ENCODE results near the gene ZNF200.

The ZNF200 gene

DNA sequence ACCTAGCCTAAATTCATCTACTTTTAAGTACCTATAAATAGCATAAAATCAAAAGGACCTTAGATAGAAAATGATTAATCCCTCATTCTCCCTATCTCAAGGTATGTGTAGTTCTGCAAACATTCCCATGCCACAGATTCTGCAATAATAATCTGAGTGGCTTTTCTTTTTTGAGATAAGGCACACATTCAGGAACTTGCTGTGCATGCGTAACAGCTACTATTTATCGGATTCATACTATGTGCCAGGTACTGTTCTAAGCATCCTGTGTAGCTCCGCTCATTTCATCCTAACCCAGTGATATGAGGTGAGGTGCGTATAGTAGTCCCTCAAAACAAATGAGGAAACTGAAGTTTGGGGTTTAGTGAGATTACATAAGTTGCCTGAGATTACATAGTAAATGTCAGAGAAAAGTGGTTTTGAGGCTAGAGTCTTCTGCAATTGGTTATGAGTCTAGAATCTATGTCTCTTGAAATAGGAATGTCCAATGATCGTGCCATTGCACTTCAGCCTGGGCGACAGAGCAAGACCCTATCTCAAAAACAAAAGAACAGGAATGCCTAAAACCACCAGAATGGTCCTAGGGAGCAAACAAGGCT is 46.4 kb upstream of the ZNF200 start:
- TF ChIP-seq SIN3A (IDR thresholded peaks at IDR 0.05; ENCODE audit: borderline replicate concordance, insufficient read depth, low read length) (no peak), FOXP2 (optimal IDR thresholded peaks at IDR 0.05; ENCODE audit: borderline replicate concordance, extremely low read depth, extremely low read length, insufficient read depth) (no peak), POLR2AphosphoS5 (IDR thresholded peaks at IDR 0.05; ENCODE audit: low read depth, low read length) (no peak), TAF1 (IDR thresholded peaks at IDR 0.05; ENCODE audit: borderline replicate concordance, insufficient read depth, low read length) (no peak)
- TF ChIP-seq, protein P1, sequence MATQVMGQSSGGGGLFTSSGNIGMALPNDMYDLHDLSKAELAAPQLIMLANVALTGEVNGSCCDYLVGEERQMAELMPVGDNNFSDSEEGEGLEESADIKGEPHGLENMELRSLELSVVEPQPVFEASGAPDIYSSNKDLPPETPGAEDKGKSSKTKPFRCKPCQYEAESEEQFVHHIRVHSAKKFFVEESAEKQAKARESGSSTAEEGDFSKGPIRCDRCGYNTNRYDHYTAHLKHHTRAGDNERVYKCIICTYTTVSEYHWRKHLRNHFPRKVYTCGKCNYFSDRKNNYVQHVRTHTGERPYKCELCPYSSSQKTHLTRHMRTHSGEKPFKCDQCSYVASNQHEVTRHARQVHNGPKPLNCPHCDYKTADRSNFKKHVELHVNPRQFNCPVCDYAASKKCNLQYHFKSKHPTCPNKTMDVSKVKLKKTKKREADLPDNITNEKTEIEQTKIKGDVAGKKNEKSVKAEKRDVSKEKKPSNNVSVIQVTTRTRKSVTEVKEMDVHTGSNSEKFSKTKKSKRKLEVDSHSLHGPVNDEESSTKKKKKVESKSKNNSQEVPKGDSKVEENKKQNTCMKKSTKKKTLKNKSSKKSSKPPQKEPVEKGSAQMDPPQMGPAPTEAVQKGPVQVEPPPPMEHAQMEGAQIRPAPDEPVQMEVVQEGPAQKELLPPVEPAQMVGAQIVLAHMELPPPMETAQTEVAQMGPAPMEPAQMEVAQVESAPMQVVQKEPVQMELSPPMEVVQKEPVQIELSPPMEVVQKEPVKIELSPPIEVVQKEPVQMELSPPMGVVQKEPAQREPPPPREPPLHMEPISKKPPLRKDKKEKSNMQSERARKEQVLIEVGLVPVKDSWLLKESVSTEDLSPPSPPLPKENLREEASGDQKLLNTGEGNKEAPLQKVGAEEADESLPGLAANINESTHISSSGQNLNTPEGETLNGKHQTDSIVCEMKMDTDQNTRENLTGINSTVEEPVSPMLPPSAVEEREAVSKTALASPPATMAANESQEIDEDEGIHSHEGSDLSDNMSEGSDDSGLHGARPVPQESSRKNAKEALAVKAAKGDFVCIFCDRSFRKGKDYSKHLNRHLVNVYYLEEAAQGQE (IDR thresholded peaks at IDR 0.05; ENCODE audit: insufficient read depth in 1 of 2, low read depth in 2 of 2, low read length in 2 of 2), result no peak

DNA sequence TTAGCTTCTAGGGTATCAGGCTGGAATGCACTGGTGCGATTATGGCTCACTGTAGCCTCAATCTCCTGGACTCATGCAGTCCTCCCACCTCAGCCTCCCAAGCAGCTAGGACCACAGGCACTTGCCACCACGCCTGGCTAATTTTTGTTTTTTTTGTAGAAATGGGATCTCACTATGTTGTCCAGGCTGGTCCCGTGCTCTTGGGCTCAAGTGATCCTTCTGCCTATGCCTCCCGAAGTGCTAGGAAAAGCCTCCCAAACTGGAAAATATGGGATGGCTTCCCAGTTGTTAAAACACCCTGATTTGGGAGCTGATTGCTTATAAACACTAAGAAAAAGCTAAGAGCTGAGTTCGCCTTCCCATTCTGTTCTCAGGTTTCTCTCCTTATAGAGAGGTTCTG is 41.7 kb upstream of the ZNF200 start:
- TF ChIP-seq TAF1 (IDR thresholded peaks at IDR 0.05; ENCODE audit: borderline replicate concordance, insufficient read depth, low read length) (no peak), SIN3A (IDR thresholded peaks at IDR 0.05; ENCODE audit: borderline replicate concordance, insufficient read depth, low read length) (no peak), FOXP2 (optimal IDR thresholded peaks at IDR 0.05; ENCODE audit: borderline replicate concordance, extremely low read depth, extremely low read length, insufficient read depth) (no peak), POLR2AphosphoS5 (IDR thresholded peaks at IDR 0.05; ENCODE audit: low read depth, low read length) (no peak)
- TF ChIP-seq, protein P1 (IDR thresholded peaks at IDR 0.05; ENCODE audit: insufficient read depth in 1 of 2, low read depth in 2 of 2, low read length in 2 of 2), result no peak

DNA sequence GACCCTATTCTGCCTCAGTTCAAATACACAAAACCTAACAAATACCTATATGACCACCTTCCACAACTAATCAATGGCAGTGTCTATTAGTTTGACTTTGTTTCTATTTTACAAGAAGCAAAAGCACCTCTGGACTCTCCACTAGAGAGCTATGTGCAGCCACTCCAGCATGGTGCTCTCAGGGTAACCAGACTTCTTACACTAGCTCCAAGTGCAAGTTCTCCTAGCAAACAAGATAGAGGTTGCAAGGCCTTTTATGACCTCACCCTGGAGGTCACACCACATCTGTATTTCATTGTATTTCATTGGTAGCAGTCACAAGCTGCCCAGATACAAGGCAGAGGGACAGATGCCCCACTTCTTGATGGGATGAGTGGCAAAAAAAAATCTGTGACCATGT is 40.0 kb upstream of the ZNF200 start:
- TF ChIP-seq SIN3A (IDR thresholded peaks at IDR 0.05; ENCODE audit: borderline replicate concordance, insufficient read depth, low read length), result no peak
- TF ChIP-seq, protein P1 (IDR thresholded peaks at IDR 0.05; ENCODE audit: insufficient read depth in 1 of 2, low read depth in 2 of 2, low read length in 2 of 2), result no peak
- no peak for TF ChIP-seq TAF1 (IDR thresholded peaks at IDR 0.05; ENCODE audit: borderline replicate concordance, insufficient read depth, low read length)
- TF ChIP-seq POLR2AphosphoS5 (IDR thresholded peaks at IDR 0.05; ENCODE audit: low read depth, low read length), result no peak
- no peak for TF ChIP-seq FOXP2 (optimal IDR thresholded peaks at IDR 0.05; ENCODE audit: borderline replicate concordance, extremely low read depth, extremely low read length, insufficient read depth)

DNA sequence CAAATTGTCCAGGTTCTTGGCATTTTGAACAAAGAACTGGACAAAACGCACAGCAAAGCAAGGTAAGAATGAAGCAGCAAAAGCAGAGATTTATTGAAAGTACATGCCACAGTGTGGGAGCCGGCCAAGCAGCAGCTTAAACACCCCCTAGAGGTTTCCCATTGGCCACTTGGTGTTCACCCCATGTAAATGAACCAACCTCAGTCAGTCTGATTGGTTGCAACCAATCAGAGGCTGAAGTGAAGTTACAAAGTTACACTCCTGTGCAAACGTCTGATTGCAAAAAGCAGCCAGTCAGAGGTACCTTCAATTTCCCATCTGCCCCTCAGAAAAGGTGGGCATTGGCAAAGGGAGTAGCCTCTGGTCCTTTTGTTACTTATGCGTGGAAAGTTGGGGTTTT is 39.5 kb upstream of the ZNF200 start:
- TF ChIP-seq, protein P1 (IDR thresholded peaks at IDR 0.05; ENCODE audit: insufficient read depth in 1 of 2, low read depth in 2 of 2, low read length in 2 of 2), result no peak
- TF ChIP-seq TAF1 (IDR thresholded peaks at IDR 0.05; ENCODE audit: borderline replicate concordance, insufficient read depth, low read length) (no peak), SIN3A (IDR thresholded peaks at IDR 0.05; ENCODE audit: borderline replicate concordance, insufficient read depth, low read length) (no peak), POLR2AphosphoS5 (IDR thresholded peaks at IDR 0.05; ENCODE audit: low read depth, low read length) (no peak), FOXP2 (optimal IDR thresholded peaks at IDR 0.05; ENCODE audit: borderline replicate concordance, extremely low read depth, extremely low read length, insufficient read depth) (no peak)

Measured in PFSK-1 (cell line).